Measurements from ENCODE around the gene ITGA6. TPM values are rescaled to one million over a fixed set of nuclear protein-coding genes. Genes with fewer than 3 reads are reported as not detected.

The ITGA6 gene
- total RNA-seq, 1 donor from 2014 or later = 44.7 TPM

- intact Hi-C loops (cut with DNase I) = no loop called here
- ATAC-seq (no peak), DNase-seq (ENCODE audit: missing footprints) (no peak)
Observed at GRCh38 chr2:172457536-172457935, 30.1 kb downstream of the ITGA6 start.

DNA sequence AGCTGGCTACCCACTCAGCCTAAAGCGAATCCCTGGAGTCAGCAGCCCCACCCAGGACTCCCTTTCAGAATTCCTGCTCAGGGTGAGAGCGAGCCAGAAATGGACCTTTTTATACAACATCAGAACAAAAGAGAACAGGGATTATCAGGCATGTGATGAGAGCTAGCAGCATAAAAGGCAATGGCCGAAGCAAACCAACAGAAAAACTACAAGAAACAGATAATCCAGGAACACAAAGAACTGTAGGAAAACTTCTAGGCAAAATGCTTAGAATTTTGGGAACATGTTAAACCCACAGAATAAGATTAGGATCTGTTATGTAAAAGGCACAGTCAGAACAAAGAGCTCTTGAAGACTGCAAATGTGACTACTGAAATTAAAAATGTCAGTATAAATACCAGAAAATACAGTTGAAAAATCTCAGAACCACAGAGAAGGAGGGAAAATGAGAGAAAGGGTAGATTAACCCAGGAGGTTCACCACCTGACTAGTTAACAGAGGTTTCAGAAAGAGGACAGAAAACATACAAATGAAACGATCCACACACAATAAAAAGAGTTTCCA, 31.3 kb downstream of the ITGA6 start:
- ATAC-seq (no peak), DNase-seq (ENCODE audit: missing footprints) (no peak)
- intact Hi-C loops (cut with DNase I) = no loop called here

GRCh38 chr2:172460780-172461201, 33.4 kb downstream of the ITGA6 start:
- intact Hi-C loops (cut with DNase I) = no loop called here
- ATAC-seq = no peak
- DNase-seq (ENCODE audit: missing footprints) = no peak

- DNase-seq (ENCODE audit: missing footprints) = peak; percentile 68
- peak; percentile 64 for ATAC-seq
- intact Hi-C loops (cut with DNase I) = loop anchor here (1.0 to 2.0 kb wide), 2 partner anchors 33 to 289 kb away; no protein-coding TSS in a partner anchor
Observed at GRCh38 chr2:172461591-172462372, 34.4 kb downstream of the ITGA6 start.

- intact Hi-C loops (cut with DNase I) = loop anchor here (1.0 to 2.0 kb wide), 2 partner anchors 34 to 290 kb away; no protein-coding TSS in a partner anchor
- ATAC-seq (no peak), DNase-seq (ENCODE audit: missing footprints) (no peak)
Observed at GRCh38 chr2:172462373-172462848, 35.0 kb downstream of the ITGA6 start.

GRCh38 chr2:172462849-172463381, 35.5 kb downstream of the ITGA6 start:
- DNase-seq (ENCODE audit: missing footprints) (peak; percentile 66), ATAC-seq (no peak)
- intact Hi-C loops (cut with DNase I) = loop anchor here (1.0 to 2.0 kb wide), 2 partner anchors 34 to 291 kb away; no protein-coding TSS in a partner anchor

- no peak for DNase-seq (ENCODE audit: missing footprints)
- no peak for ATAC-seq
- intact Hi-C loops (cut with DNase I) = loop anchor here (2.0 kb wide), 1 partner anchor 190 kb away; no protein-coding TSS in a partner anchor
Observed at GRCh38 chr2:172464400-172465129, 37.2 kb downstream of the ITGA6 start.

DNA sequence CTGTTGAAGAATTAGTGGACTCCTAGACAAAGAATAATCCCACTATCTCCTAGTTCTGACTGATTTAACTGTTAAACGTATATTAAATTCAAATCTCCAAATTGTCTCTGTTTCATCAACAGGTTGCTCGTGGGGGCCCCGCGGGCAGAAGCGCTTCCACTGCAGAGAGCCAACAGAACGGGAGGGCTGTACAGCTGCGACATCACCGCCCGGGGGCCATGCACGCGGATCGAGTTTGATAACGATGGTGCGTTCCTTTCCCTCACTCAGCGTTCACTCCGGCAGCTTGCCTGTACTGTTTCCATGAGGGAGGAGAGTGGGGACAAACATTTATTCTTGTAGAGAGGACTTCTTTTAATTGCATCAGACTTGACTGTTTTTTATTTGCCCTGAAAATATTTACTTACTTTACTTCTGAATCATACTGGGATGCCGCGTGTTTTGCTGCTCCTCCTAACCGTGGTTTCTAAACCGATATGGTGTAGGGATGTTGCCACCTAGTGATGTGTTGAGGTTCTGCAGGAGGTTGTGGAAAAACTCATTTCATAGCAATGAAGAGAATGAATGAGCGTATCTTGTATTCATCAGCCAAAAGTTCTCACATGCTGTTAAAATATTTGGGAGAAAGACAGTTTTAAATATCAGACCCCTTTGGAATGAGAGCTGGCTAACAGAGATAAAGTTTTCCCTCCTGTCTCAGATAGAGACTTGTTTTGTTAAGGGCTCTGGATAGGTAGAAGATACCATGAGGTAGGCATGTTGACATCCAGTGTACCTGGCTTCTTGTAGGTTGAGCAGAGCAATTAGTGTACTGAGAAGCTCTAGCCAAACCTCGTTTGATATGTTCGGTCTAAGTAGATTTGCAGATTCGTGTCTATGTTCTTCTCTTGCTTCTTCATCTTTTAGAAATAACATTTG, 38.3 kb downstream of the ITGA6 start:
- ATAC-seq = peak; percentile 75
- no peak for DNase-seq (ENCODE audit: missing footprints)
- intact Hi-C loops (cut with DNase I) = loop anchor here (2.0 kb wide), 1 partner anchor 191 kb away; no protein-coding TSS in a partner anchor

GRCh38 chr2:172467382-172467781, 40.0 kb downstream of the ITGA6 start:
- ATAC-seq = no peak
- DNase-seq (ENCODE audit: missing footprints) = no peak
- intact Hi-C loops (cut with DNase I) = no loop called here

DNA sequence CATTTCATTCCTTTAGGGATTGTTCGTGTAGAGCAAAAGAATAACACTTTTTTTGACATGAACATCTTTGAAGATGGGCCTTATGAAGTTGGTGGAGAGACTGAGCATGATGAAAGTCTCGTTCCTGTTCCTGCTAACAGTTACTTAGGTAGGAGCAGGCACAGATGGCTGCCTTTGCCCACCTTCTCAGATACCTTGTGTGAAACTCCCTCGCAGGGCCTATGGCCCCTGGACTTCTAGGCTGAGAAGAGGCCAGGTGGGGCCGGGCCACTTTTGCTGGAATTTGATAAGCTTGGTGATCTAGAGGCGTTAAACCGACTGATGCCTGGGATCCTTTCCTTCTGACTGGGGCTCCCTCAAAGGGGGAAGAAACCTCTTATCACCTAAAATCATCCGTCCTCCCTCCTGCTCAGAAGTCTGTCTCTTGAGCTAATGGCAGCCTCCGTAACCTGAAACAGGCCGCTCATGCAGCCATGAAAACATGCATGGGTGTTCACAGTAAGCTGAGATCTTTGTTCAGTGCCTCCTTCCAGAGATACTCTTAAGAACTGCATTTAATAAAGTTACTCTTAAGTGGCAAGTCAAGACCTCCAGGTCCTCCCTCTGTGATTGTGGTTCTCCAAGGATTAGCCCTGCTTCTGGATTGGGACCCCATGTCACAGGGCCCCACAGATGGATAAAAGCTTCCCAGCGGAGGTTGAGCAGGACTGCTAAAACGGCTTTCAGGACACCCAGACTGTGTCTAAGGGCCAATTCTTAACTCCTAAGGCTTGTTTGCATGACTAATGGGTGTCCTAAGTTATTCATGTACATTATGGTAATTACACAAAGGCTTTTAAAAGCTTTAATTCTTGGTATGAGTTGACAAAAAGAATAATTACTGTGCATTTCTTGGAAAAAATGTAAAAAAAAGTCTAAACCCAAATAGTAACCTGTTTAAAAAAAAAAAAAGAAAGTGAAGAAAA, 43.9 kb downstream of the ITGA6 start:
- ATAC-seq (no peak), DNase-seq (ENCODE audit: missing footprints) (no peak)
- intact Hi-C loops (cut with DNase I) = no loop called here

- ATAC-seq = no peak
- intact Hi-C loops (cut with DNase I) = no loop called here
- DNase-seq (ENCODE audit: missing footprints) = no peak
Observed at GRCh38 chr2:172472446-172473033, 45.2 kb downstream of the ITGA6 start.

- no peak for ATAC-seq
- intact Hi-C loops (cut with DNase I) = no loop called here
- DNase-seq (ENCODE audit: missing footprints) = no peak
Observed at GRCh38 chr2:172473167-172473566, 45.8 kb downstream of the ITGA6 start.

DNA sequence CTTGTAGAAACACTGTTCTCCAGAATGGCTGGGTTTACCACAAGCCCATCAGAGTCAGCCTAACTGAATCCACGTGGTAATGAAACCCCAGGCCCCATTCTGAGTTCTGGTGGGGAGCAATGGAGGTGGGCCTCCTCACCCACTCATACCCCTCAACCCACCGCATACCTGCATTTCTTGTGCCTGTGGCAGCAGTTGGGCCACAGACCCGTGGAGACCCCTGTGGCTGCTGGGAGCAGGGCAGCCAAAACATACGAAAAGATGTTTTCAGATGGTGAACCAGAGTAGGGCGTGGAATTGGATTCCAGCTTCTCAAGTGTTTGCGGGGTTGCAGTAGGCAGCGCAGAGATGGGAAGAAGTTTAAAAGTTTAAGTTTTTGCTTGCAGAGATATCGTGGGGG, 51.0 kb downstream of the ITGA6 start:
- ATAC-seq (no peak), DNase-seq (ENCODE audit: missing footprints) (no peak)

DNA sequence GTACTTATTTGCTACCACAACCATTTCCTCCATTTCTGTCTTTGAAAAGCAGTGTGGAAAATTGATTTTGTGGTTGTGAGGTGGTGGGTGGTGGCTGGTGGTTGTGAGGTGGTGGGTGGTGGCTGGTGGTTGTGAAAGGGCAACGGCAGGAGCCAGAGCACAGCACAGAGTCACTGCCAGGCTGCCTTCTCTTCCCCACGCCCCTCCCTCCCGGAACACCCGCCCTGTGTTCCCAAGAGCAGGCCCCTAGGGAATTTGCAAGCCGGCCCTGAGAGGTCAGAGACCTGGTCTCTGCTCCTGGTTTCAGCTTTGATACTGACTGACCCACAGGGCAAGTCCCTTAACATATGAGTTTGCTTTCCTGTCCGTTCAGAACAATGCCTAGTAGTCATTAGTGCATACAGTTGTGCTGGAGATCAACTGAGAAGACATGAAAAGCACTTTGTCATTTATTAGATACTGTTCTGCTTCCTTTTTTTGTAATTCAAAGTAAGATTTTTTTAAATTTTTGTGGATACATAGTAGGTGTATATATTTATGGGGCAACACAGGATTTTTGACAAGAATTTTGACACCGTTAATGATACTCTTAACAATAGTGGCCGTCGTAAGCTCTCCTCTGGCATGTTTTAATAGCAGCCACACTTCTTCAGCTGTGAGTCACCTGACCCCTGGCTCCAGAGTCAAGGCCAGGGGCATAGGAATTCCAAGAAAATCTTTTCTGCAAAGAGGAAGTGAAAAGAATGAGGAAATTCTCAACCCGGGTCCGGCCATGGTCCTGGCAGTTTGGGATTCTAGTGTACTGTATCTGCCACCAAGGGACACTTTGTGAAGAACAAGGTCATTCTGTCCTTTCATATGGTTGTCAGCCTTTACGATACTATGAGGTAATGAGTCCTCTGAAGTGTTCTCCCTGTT, 53.2 kb downstream of the ITGA6 start:
- DNase-seq (ENCODE audit: missing footprints) (no peak), ATAC-seq (peak; percentile 63)
- intact Hi-C loops (cut with DNase I) = no loop called here

More for the DNA sequence above, 51.0 kb downstream of the ITGA6 start:
- intact Hi-C loops (cut with DNase I) = no loop called here

- ATAC-seq (no peak), DNase-seq (ENCODE audit: missing footprints) (no peak)
- intact Hi-C loops (cut with DNase I) = no loop called here
Observed at GRCh38 chr2:172481507-172482262, 54.3 kb downstream of the ITGA6 start.
